ENCODE measurements around the gene NSUN3.
"Not testable (repeated sequence)": the region's sequence is repeated elsewhere in the genome, so short reads cannot be mapped to it uniquely, and the experiment has no call there.

Gene NSUN3

DNA sequence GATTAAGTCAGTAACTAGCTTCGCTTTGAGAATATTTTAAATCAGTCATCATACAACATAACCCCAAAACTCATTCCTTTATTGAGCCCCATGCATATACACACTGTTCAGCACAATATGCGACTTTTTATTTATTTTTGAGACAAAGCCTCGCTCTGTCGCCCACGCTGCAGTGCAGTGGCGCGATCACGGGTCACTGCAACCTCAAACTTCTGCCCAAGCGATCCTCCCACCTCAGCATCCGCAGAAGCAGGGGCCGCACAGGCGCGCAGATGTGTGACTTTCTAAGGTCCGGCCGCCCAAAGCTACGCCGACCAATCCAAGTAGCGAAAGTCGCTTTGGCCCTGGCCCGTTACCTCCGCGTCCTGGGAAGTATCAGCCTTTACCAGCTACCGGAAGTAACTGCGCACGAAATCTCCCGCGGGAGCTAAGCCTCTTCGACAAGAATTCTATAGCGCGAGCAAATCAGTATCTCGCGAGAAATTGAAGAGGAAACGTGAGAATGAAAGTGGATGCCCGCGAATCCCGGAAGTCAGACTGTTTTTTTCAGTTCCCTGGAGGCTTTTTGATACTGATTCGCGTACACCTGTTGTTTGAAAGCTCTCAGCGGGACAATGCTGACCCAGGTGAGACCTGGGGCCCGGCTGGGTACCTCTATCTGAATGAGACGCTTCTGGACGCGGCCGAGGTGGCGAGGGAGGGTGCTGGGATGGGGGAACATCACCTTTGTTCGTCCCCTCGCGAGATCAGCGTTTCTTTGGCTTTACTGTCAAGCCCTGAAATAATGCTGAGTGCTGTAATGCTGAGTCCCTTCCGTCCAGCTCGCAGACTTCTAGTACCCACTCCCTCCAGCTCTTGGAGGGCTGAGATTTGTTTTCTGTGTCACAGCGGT, at the start of gene NSUN3, which contains the start of gene DHFR2:
Gene NSUN3, plus strand, starts transcription at position 549 of the 892 bp plus-strand sequence. Its CDS starts 66 bp downstream, at position 615.
Gene DHFR2, minus strand, starts transcription at position 404 of the 892 bp plus-strand sequence. CDS start 1,405 bp downstream, outside the sequence.
- peak; percentile 97 for DNase-seq

DNA sequence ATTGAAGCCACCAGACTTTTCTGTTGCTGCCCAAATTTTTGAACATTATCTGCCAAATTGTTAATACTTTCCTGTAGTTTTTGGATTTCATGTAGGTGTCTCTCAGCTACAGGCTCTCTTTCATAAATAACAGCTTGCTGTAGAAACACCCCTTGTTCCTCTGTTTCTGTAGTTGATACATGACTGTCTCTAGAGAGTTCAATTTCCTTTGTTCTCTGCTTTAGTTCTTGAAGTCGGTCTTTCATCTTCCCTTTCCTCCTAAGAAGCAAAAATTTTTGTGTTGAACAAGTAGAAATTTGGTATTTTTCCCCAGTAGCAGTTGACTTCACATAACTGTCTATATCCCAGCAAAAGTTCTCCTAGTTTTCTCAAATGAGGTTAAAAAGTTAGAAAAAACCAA, 47.8 kb upstream of the NSUN3 start:
- DNase-seq = no peak

DNA sequence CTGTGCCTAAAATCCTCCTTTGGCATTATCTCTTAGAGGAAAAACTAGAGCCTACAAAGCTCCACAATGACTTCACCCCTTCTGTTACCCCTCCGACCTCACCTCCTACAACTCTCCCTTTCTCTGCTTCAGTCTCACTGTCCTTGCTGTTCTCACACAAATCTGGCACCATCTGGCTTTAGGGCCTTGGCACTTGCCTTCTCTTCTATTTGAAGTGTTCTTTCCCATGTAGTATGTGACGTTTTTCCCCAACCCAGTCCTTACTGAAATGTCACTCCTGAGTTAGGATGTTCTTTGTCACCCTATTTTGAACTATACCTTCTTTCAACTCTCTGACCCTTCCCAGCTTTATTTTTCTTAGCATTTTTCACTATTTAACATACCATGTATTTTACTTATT, 43.2 kb upstream of the NSUN3 start:
- DNase-seq = no peak

DNA sequence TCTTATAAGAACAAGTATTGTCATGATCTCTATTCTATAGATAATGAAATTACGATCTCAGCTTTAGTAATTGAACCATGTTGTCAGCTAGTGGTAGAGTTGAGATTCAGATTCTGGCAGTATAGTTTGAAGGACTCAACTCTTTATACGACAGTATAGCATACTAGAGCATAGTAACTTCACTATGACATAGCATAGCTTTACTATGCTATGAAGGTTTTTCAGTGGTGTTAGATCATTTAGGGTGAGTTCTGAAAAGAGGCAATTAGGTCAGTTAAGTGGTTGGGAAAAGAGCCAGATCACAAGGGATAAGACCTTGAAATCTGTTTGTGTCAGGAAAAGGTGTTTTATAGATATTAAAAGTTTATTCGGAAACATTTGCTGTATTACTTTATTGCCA, 42.6 kb upstream of the NSUN3 start:
- no peak for DNase-seq

DNA sequence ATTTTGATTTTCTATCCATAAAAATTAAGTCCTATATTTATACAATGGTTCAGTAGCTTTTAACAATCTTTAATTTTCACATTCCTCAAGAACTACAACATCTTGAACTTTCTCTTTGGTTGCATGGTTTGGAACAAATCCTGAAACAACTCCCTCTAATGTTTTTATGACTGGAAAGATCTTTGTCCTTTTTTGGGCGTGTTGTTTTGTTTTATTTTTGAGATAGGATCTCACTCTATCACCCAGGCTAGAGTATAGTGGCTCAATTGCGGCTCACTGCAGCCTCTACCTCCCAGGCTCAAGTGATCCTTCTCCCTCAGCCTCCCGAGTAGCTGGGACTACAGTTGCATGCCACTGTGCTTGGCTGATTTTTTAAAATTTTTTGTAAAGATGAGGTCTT, 38.5 kb upstream of the NSUN3 start:
- no peak for DNase-seq

DNA sequence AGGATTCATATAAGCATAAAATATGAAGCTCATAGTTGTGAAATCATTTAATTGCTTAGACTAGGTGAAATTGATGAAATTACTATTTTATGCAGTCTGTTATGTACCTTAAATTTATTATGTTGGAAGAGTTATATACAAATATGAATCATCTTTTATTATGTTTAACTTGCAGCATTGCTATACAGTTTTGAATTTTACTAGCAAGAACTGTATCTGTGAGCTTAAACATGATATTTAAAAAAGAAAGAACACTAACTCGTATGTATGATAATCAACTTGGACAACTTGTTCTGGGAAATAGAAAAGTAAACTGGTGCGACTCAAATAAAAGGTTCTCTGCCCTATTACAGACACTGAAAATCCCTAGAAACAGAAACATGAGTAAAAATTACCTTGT, 36.2 kb upstream of the NSUN3 start:
- no peak for DNase-seq

DNA sequence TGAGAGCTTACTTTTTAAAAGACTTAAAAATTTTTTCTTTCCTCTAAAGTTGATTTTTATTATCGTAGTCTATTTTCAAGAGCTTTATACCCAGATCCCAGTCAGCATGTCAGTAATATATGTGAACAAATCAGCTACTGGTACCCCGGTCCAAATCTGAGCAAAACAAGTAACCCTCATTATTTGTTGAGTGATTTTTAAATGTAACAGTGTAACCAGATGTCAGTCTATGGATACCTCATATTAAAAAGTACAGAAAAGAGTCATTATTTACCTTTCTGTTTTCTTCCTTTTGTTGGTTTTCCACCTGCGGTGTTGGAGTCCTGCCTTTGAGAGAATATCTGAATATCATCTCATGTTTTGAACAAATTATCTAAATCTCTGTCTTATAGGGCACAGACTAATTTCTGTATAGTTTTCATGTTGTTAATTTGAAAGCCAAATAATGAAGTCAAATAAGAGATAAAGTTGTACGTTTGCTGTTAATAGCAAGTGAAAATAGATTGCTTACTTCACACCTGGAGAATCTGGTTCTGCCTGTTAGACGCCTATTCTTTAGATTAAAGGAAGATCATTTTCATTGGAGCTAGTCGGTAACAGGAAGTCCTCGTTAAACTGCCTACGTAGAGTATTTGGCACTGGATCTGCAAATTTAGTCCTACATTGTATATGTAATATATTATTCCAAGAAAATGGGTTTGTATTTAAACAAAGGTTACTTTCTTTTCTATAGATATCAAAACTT, 34.6 kb upstream of the NSUN3 start, which contains the start of gene STX19:
Gene STX19, minus strand, starts transcription at position 505 of the 745 bp plus-strand sequence. CDS start 13,328 bp downstream, outside the sequence.
- DNase-seq = peak; percentile 91

DNA sequence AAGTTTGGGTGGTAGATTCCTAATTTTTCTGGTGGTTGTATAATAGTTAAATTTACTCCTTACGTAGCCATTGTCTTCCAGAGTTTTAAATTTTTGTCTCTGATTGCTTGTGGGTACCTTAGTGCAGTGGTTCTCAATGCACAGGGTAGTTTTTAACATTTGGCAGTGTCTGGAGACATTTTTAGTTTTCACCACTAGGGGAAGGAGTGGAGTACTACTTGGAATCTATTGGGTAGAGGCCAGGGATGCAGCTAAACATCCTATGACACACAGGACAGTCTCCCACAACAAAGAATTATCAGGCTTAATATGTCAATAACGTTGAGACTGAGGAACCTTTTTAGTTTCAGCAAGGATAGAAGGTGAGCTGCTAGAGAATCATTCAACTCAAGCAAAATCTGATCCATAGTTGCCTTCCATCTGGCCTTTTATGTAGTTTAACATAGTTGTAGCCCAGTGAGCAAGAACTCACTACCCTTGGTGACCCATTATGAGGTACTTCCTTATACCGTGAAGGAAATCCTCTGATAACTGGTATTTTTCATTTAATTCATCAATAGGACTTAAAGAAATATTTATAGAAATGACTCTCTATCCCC, 25.9 kb upstream of the NSUN3 start:
- DNase-seq = peak; percentile 59

DNA sequence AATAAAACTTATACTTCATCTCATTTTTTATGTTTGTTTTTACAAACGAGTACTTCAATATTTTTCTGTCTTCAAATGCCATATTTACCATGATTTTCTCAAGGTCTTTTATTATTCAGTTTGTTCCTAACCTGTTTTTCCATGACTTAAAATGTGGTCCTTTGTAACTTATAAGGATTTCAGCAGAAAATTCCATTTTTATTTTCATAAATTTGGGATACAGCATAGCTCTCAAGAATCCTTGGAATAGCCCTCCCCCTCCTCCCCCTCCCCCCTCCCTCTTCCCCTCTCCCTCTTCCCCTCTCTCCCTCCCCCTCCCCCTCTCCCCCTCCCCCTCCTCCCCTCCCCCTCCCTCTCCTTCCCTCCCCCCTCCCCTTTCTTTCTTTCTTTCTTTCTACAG, 19.6 kb upstream of the NSUN3 start:
- no peak for DNase-seq

DNA sequence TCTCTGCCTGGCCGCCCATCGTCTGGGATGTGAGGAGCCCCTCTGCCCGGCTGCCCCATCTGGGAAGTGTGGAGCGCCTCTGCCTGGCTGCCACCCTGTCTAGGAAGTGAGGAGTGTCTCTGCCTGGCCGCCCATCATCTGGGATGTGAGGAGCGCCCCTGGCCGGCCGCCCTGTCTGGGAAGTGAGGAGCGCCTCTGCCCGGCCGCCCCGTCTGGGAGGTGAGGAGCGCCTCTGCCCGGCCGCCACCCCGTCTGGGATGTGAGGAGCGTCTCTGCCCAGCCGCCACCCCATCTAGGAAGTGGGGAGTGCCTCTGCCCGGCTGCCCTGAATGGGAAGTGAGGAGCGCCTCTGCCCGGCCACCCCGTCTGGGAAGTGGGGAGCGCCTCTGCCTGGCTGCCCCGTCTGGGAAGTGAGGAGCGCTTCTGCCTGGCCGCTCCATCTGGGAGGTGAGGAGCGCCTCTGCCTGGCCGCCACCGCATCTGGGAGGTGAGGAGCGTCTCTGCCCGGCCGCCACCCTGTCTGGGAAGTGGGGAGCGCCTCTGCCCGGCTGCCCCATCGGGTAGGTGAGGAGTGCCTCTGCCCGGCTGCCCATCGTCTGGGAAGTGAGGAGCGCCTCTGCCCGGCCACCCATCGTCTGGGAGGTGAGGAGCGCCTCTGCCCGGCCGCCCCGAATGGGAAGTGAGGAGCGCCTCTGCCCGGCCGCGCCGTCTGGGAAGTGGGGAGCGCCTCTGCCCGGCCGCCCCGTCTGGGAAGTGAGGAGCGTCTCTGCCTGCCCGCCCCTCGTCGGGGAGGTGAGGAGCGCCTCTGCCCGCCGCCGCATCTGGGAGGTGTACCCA, 18.5 kb upstream of the NSUN3 start:
- DNase-seq = not testable (repeated sequence)

DNA sequence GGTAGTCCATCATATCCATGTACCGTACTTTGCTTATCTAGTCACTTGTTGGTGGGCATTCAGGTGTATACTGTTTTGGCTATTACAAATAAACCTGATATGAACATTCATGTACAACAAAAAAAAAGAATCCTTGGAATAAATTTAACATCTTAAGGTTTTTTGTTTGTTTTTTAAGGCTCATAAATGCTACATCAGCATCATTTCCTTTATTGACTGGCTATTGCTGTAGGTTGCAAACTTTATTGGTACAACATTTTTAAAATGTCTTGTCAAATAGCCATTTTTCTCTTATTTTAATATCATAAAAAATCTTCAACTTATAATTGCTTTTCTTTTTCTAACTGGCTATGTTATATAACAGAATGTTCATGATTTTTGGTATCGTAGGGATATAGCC, 16.3 kb upstream of the NSUN3 start:
- no peak for DNase-seq

DNA sequence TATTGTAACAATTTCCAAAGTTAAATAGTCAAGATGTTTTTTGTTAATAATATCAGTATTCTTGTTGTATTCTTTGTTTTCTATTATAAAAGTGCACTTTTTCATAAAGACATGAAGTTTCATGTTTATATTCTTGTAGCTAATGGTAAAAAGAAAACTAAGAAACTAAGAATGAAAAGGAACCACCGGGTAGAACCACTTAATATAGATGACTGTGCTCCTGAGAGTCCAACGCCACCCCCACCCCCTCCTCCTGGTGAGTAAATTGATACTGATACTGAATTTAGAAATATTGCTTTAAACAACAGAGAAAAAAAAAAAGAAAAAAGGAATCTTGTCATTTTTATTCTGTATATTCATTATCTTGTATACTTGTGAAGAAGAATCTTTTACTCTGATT, 13.6 kb upstream of the NSUN3 start:
- DNase-seq = no peak

DNA sequence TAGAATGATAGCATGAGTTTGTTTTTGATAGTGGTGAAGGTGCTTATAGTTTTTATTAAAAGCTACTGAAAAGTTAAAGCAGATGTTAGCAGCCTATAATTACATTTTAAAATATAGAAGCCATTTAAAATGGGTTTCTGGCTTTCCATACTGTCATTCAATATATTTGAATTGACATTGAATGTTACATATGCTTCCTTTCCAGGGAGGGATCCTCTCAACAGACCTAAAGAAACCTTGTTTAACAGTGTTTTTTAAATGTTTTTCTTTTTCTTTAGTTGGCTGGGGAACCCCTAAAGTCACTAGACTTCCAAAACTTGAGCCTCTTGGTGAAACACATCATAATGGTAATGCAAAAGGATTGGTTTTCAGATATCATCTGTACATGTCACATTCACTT, 12.3 kb upstream of the NSUN3 start:
- DNase-seq = no peak

DNA sequence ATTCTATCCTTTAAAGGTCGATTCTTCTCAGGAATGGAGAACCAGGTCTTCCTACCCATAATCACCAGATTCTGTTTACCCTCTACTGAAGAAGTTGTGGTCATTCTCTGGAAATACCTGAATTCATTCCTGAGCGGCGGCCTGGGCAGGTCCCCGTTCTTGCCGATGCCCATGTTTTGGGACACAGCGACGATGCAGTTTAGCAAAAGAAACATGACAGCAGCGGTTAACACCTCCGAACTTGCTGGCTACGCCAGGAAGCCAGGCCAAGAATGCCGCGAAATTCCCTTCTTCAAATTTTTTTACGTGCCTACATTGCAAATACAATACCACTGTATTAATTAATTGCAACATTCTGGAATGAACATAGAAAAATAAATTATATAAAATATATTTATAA, 1.6 kb upstream of the NSUN3 start:
- DNase-seq = no peak

DNA sequence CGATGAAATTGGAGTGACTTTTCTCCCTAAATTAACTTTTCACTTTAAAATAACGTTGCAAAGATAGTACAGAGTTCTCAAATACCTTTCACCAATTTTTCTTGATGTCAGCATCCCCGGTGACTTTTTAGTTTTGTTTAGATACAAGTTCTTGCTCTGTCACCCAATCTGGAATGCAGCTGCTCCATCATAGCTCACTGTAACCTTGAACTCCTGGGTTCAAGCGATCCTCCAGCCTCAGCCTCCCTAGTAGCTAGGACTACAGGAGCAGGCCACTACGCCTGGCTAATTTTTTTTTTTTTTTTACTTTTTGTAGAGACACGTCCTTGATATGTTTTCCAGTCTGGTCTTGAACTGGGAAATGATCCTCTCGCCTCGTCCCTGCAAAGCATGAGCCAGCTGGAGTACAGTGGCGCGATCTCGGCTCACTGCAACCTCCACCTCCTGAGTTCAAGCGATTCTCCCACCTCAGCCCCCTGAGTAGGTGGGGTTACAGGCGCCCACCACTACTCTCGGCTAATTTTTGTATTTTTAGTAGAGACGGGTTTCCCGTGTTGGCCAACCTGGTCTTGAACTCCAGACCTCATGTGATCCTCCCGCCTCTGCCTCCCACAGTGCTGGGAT, 747 bp downstream of the NSUN3 start:
- DNase-seq = peak; percentile 27

DNA sequence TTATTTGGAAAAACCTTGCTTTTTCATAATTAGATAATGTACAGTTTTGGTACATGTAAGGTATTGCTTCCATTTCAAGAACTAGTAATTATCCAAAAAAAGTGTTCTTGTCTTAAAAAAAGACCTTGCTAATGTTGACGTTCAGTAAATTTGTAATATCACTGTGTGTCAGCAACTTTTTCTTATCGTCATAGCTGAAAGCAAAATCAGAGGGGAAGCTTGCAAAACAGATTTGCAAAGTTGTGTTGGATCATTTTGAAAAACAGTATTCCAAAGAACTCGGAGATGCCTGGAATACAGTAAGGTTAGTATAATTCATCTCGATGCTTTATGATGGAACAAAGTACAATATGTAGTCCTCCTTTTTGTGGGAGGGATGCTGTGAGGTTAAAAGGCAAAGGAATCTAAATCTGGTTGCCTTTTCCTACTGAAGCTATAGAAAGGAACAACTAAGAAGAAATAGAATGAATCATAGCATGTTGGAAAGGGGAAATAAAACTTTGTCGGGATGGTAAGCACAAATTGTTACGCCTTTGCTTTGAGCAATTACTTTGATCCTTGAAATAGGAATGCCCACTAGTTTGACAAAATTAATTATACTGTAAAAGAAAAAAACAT, 1.5 kb downstream of the NSUN3 start:
- no peak for DNase-seq

DNA sequence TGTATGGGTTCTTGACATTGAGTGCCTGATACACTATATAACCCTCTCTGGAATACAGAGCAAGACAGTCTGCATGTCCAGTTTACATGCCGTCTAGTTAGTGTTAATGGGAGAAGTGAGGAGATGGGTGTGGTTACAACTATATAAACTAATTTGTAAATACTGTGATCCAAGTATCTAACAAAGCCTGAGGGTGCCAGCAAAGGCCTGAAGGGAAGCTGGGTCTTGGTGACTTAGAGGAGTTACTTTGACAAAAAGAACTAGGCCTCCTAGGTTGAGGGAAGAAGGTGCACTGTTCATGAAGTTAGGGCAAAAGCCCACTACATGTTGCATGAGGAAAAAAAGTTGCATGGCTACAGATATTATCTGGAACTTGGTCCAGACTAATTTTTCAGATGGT, 2.3 kb downstream of the NSUN3 start:
- DNase-seq = no peak

DNA sequence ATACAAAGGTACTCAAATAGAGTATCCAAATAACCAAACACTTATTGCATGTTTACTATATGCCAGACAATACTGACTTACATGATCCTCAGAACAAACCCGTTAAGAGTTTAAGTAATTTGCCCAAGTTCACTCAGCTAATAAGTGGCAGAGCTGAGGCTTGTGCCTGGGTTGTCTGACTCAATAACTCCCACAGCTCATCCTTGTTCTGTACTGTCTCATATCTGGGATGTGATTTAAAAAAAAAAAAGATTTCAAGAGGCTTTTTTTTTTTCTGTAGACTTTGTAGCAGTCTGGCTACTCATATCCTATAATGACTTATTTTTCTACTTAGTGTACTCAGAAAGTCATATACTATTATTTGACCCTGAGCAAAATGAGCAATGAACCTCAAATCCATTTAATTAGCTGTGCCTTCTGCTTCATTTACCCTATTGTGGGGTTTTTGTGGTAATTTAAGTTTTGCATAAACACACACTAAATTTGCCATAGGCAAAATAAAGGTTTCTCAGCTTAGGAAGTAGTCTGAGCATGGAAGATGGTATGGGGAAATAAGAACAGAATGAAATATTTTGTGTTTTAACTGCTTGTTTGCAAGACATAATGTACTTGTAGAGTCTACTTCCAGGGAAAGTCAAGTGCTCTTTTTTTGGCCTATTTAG, 3.1 kb downstream of the NSUN3 start:
- no peak for DNase-seq

DNA sequence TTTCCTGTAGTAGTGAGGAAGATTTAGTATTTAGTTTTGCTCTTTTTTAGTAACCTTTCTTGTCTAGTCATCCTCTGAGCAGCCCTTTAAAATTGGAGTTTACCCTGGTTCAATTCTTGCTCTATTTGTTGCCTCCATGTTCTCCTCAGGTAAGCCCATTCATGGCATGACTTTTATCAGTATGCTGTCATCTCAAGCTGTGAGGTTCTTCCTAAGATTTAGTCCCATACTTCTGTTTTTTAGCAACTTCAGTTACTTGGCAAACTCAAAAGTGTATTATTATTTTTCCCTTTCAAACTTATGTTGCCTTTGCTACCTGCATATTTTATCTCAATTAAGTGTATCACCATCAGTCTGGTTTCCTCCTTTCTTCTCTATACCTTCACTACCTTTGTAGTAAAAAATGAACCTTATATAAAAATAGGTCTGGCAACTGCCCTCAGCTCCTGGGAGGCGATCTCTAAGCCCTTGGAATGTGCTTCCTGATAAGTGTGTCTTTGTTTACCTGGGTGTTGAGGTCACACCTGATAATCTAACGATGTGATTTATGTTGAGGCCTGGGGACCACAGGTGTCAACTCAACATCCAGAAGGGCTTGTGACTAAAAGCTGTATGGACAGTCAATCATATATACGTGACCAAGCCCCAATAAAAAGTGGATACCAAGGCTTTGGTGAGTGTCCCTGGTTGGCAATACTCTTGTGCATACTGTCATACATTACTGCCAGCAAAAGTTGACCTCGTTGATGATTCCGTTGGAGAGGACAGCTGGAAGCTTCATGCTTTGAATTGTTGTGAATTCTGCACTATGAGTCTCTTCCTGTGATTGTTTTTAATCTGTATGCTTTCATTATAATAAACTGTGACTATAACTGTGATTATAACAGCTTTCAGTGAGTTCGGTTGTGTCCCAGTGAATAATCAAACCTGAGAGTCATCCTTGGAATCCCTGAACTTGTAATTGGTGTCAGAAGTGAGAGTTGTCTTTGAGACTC, 3.9 kb downstream of the NSUN3 start:
- no peak for DNase-seq
